ENCODE data around the gene SLC38A1.

Gene SLC38A1

DNA sequence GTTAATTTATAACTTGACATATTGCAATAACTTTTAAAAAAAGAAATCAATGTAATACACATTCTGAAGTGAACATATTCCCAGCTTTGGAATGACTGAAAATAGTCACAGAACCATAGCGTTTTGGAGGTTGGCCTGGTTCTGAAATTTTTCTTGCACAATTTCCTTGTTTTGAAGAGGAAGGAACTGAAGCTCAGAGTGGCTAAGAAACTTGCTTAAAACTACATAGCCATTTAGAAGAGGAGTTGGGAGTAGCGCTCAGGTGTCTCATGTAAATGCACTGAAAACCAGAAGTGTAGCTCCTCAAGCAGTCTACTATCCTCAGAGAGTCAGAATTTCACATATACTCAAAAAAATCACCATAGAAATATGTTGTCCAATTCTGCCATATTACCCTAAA, 41.2 kb downstream of the SLC38A1 start:
- Histone ChIP-seq H3K9me3 (ENCODE audit: insufficient read depth, low read length, severe bottlenecking) (no peaks in the 10 kb centered on the region), H3K4me2 (ENCODE audit: insufficient read depth, low read length) (no peak overlapping the region), H3K27me3 (ENCODE audit: insufficient read depth, low read length, poor library complexity) (no peaks in the 10 kb centered on the region), H3K4me3 (ENCODE audit: low read depth in 1 of 2, low read length in 2 of 2) (no peak overlapping the region), H4K20me1 (ENCODE audit: insufficient read depth, low read length) (no peaks in the 10 kb centered on the region), H3K36me3 (ENCODE audit: insufficient read depth, low read length) (no peaks in the 10 kb centered on the region), H3K4me1 (ENCODE audit: insufficient read depth, low read length) (no peaks in the 10 kb centered on the region), H3K79me2 (ENCODE audit: insufficient read depth, low read length) (no peaks in the 10 kb centered on the region), H2AFZ (ENCODE audit: low read depth, low read length) (no peak overlapping the region), H3K27ac (ENCODE audit: low read length) (no peak overlapping the region), H3K9ac (ENCODE audit: low read depth, low read length) (no peak overlapping the region)
- no peak for TF ChIP-seq EZH2 (IDR thresholded peaks at IDR 0.05; ENCODE audit: borderline replicate concordance, low read depth, low read length, severe bottlenecking)
- TF ChIP-seq, protein P1, sequence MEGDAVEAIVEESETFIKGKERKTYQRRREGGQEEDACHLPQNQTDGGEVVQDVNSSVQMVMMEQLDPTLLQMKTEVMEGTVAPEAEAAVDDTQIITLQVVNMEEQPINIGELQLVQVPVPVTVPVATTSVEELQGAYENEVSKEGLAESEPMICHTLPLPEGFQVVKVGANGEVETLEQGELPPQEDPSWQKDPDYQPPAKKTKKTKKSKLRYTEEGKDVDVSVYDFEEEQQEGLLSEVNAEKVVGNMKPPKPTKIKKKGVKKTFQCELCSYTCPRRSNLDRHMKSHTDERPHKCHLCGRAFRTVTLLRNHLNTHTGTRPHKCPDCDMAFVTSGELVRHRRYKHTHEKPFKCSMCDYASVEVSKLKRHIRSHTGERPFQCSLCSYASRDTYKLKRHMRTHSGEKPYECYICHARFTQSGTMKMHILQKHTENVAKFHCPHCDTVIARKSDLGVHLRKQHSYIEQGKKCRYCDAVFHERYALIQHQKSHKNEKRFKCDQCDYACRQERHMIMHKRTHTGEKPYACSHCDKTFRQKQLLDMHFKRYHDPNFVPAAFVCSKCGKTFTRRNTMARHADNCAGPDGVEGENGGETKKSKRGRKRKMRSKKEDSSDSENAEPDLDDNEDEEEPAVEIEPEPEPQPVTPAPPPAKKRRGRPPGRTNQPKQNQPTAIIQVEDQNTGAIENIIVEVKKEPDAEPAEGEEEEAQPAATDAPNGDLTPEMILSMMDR (IDR thresholded peaks at IDR 0.05; ENCODE audit: borderline replicate concordance, extremely low read depth, low read length, poor library complexity, severe bottlenecking): no peak
- ATAC-seq (ENCODE audit: insufficient read depth, low read depth) (no peak), DNase-seq (no peak)

DNA sequence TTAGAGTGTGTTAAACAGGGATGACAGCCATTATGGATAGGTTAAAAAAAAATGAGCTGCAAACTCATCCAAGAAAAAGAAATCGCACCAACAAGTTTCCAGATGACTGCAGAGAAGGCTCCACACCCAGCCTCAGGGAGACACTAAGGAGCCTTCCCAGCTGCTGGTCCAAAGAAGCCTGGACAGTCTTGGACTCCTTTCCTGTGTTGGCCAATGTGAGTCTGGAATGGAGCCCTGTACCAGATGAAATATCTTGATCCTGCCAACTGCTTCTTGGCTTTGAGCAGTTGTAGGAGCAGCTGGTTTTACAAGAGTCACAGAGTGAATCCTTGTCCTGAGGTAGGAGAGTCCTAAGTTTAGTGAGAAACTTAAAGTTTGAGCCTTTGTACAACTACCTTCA, 44.5 kb downstream of the SLC38A1 start:
- Histone ChIP-seq H3K79me2 (ENCODE audit: insufficient read depth, low read length) (no peaks in the 10 kb centered on the region), H3K4me2 (ENCODE audit: insufficient read depth, low read length) (no peak overlapping the region), H3K4me3 (ENCODE audit: low read depth in 1 of 2, low read length in 2 of 2) (no peak overlapping the region), H3K9ac (ENCODE audit: low read depth, low read length) (no peak overlapping the region), H4K20me1 (ENCODE audit: insufficient read depth, low read length) (peaks cover 4% of the 10 kb centered on the region; the same call in 1 of the 2 replicates), H3K4me1 (ENCODE audit: insufficient read depth, low read length) (peaks cover 12% of the 10 kb centered on the region), H2AFZ (ENCODE audit: low read depth, low read length) (no peak overlapping the region), H3K27me3 (ENCODE audit: insufficient read depth, low read length, poor library complexity) (no peaks in the 10 kb centered on the region), H3K36me3 (ENCODE audit: insufficient read depth, low read length) (no peaks in the 10 kb centered on the region), H3K9me3 (ENCODE audit: insufficient read depth, low read length, severe bottlenecking) (no peaks in the 10 kb centered on the region), H3K27ac (ENCODE audit: low read length) (no peak overlapping the region)
- DNase-seq: no peak
- no peak for ATAC-seq (ENCODE audit: insufficient read depth, low read depth)
- TF ChIP-seq, protein P1 (IDR thresholded peaks at IDR 0.05; ENCODE audit: borderline replicate concordance, extremely low read depth, low read length, poor library complexity, severe bottlenecking): no peak
- TF ChIP-seq EZH2 (IDR thresholded peaks at IDR 0.05; ENCODE audit: borderline replicate concordance, low read depth, low read length, severe bottlenecking): no peak

DNA sequence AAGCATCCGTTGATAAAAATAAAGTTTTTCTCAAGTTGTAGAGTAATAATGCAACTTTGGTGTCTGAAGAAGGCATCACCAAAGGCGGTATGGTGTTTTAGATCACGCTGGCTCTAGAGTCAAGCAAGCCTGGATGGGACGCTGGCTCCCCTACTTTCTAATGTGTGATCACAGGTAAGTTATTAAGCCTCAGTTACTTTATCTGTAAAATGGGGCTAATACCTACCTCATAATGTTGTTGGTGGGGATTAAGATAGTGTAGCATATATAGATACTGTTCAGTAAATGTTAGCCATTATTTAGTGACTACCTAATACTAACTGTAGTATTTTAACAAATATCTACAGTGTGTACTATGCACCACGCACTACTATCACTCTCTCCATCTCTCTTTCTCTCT, 45.8 kb downstream of the SLC38A1 start:
- Histone ChIP-seq H3K79me2 (ENCODE audit: insufficient read depth, low read length) (no peaks in the 10 kb centered on the region), H2AFZ (ENCODE audit: low read depth, low read length) (no peak overlapping the region), H3K27me3 (ENCODE audit: insufficient read depth, low read length, poor library complexity) (no peaks in the 10 kb centered on the region), H3K4me3 (ENCODE audit: low read depth in 1 of 2, low read length in 2 of 2) (no peak overlapping the region), H3K4me1 (ENCODE audit: insufficient read depth, low read length) (peaks cover 25% of the 10 kb centered on the region), H4K20me1 (ENCODE audit: insufficient read depth, low read length) (peaks cover 10% of the 10 kb centered on the region), H3K27ac (ENCODE audit: low read length) (no peak overlapping the region), H3K36me3 (ENCODE audit: insufficient read depth, low read length) (no peaks in the 10 kb centered on the region), H3K9me3 (ENCODE audit: insufficient read depth, low read length, severe bottlenecking) (no peaks in the 10 kb centered on the region), H3K4me2 (ENCODE audit: insufficient read depth, low read length) (no peak overlapping the region), H3K9ac (ENCODE audit: low read depth, low read length) (no peak overlapping the region)
- ATAC-seq (ENCODE audit: insufficient read depth, low read depth) (no peak), DNase-seq (no peak)
- TF ChIP-seq, protein P1 (IDR thresholded peaks at IDR 0.05; ENCODE audit: borderline replicate concordance, extremely low read depth, low read length, poor library complexity, severe bottlenecking): no peak
- no peak for TF ChIP-seq EZH2 (IDR thresholded peaks at IDR 0.05; ENCODE audit: borderline replicate concordance, low read depth, low read length, severe bottlenecking)

DNA sequence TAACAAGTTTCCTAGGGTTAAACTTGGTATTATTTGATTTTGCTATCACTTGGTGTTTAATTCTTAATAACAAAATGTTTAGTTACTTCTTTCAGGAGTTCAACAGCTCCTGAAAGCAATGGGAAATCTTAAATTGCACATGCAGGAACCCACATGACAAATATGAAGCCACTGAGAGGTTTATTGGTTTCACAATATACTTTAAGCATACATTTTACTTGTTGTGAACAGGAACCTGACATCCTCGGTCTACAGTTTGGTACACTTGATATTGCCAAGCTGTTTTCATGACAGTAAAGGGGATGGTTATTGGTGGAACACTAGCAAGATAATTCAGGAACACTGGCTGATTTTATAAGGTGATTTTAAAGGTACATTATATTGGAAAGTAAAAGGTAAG, 46.2 kb downstream of the SLC38A1 start:
- Histone ChIP-seq H3K27me3 (ENCODE audit: insufficient read depth, low read length, poor library complexity) (no peaks in the 10 kb centered on the region), H4K20me1 (ENCODE audit: insufficient read depth, low read length) (peaks cover 10% of the 10 kb centered on the region), H3K36me3 (ENCODE audit: insufficient read depth, low read length) (no peaks in the 10 kb centered on the region), H3K4me3 (ENCODE audit: low read depth in 1 of 2, low read length in 2 of 2) (no peak overlapping the region), H3K79me2 (ENCODE audit: insufficient read depth, low read length) (no peaks in the 10 kb centered on the region), H3K9ac (ENCODE audit: low read depth, low read length) (no peak overlapping the region), H3K27ac (ENCODE audit: low read length) (no peak overlapping the region), H3K4me1 (ENCODE audit: insufficient read depth, low read length) (peaks cover 29% of the 10 kb centered on the region), H3K4me2 (ENCODE audit: insufficient read depth, low read length) (no peak overlapping the region), H2AFZ (ENCODE audit: low read depth, low read length) (no peak overlapping the region), H3K9me3 (ENCODE audit: insufficient read depth, low read length, severe bottlenecking) (no peaks in the 10 kb centered on the region)
- ATAC-seq (ENCODE audit: insufficient read depth, low read depth) (no peak), DNase-seq (no peak)
- TF ChIP-seq, protein P1 (IDR thresholded peaks at IDR 0.05; ENCODE audit: borderline replicate concordance, extremely low read depth, low read length, poor library complexity, severe bottlenecking): no peak
- TF ChIP-seq EZH2 (IDR thresholded peaks at IDR 0.05; ENCODE audit: borderline replicate concordance, low read depth, low read length, severe bottlenecking): no peak
